IMR-90 (cell line): ENCODE data around the gene ADIRF.
"Not testable (repeated sequence)": the region's sequence is repeated elsewhere in the genome, so short reads cannot be mapped to it uniquely, and the experiment has no call there.

Experiments
- CEBPB ChIP-seq: IDR thresholded peaks from 2 replicates; pipeline ENCODE4 v1.6.1; 2012; ENCODE audit warnings: low read depth, low read length, improper control_type of control experiment
- CHD1 ChIP-seq: IDR thresholded peaks from 2 replicates; pipeline ENCODE4 v1.6.1; 2012; ENCODE audit warnings: low read depth, low read length, improper control_type of control experiment
- POLR2A ChIP-seq: IDR thresholded peaks from 2 replicates; pipeline ENCODE4 v1.6.1; 2012; ENCODE audit warnings: mild to moderate bottlenecking, low read depth, low read length
- RFX5 ChIP-seq: IDR thresholded peaks from 2 replicates; pipeline ENCODE4 v1.8.0; 2012; ENCODE audit warnings: low read depth, mild to moderate bottlenecking, low read length, moderate library complexity
- TF ChIP-seq, protein P1 (sequence below): conservative IDR thresholded peaks from 2 replicates; pipeline ENCODE4 v1.5.1; 2012; ENCODE audit warnings: mild to moderate bottlenecking, low read depth, low read length, improper control_type of control experiment
- TF ChIP-seq, protein P2 (sequence below): fragments of 150-350 bp; IDR thresholded peaks from 2 replicates; pipeline ENCODE4 v1.6.1; 2017; ENCODE audit warnings: mild to moderate bottlenecking, antibody characterized with exemption, low read length, low read depth

DNA sequence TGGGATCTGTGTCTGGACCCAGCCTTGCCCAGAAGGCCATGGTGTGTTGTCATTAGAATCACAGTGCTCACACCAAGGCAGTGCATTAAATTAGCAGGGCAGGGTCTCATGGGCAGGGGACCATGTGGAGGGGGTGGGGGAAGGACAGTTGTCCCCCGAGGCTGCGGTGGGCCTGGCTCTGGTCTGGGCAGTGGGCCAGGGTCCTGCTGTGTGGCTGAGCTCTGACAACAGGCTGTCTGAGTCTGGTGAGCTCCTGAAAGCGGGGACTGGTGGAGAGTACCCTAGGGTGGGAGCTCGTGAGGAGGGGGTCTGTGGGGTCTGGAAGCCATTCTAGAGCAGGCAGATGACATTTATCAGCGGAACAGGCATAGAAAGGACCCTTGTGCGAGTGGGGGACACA lies 49.8 kb downstream of the ADIRF start:
- TF ChIP-seq, protein P1, sequence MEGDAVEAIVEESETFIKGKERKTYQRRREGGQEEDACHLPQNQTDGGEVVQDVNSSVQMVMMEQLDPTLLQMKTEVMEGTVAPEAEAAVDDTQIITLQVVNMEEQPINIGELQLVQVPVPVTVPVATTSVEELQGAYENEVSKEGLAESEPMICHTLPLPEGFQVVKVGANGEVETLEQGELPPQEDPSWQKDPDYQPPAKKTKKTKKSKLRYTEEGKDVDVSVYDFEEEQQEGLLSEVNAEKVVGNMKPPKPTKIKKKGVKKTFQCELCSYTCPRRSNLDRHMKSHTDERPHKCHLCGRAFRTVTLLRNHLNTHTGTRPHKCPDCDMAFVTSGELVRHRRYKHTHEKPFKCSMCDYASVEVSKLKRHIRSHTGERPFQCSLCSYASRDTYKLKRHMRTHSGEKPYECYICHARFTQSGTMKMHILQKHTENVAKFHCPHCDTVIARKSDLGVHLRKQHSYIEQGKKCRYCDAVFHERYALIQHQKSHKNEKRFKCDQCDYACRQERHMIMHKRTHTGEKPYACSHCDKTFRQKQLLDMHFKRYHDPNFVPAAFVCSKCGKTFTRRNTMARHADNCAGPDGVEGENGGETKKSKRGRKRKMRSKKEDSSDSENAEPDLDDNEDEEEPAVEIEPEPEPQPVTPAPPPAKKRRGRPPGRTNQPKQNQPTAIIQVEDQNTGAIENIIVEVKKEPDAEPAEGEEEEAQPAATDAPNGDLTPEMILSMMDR, result not testable (repeated sequence)
- TF ChIP-seq RFX5, POLR2A, CEBPB, CHD1: not testable (repeated sequence)
- TF ChIP-seq, protein P2, sequence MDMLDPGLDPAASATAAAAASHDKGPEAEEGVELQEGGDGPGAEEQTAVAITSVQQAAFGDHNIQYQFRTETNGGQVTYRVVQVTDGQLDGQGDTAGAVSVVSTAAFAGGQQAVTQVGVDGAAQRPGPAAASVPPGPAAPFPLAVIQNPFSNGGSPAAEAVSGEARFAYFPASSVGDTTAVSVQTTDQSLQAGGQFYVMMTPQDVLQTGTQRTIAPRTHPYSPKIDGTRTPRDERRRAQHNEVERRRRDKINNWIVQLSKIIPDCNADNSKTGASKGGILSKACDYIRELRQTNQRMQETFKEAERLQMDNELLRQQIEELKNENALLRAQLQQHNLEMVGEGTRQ, result not testable (repeated sequence)
